ENCODE measurements around the gene CLDN15.
"Not testable (repeated sequence)": the region's sequence is repeated elsewhere in the genome, so short reads cannot be mapped to it uniquely, and the experiment has no call there.

The CLDN15 gene

DNA sequence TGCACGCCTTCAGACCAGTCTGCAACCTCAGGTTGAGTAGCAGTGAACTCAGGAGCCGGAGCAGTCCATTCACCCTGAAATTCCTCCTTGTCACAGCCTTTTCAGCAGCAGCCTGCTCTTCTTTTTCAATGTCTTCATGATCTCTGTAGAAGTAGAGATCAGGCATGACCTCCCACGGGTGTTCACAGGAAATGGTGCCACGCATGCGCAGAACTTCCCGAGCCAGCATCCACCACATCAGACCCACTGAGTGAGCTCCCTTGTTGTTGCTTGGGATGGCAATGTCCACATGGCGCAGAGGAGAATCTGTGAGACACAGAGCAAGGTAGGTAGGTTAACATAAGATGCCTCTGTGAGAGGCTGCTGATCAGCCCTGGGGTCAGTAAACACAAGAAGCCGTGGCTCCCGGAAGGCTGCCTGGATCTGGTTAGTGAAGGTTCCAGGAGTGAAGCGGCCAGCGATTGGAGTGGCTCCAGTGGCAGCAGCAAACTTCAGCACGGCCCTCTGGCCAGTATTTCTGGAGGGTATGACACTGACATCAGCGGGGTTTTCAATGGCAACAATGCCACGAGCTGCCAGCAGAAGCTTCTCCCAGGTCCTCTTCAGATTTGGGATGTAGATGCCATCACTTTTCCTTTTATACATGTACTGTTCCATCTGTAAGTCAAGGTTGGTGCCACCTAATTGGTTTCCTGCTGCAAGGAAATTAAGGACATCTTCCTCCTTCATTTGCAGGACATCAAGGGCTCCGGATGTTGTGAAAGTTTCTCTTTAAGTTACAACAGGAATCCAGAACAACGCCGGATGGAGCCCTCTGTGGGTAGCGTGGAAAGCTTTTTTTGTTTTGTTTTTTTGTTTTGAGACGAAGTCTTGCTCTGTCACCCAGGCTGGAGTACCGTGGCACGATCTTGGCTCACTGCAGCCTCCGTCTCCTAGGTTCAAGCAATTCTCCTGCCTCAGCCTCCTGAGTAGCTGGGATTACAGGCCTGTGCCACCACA lies 33.6 kb downstream of the CLDN15 start:
- DNase-seq (ENCODE audit: low read depth, low spot score); H3K4me3 ChIP-seq (ENCODE audit: low read length): not testable (repeated sequence)

DNA sequence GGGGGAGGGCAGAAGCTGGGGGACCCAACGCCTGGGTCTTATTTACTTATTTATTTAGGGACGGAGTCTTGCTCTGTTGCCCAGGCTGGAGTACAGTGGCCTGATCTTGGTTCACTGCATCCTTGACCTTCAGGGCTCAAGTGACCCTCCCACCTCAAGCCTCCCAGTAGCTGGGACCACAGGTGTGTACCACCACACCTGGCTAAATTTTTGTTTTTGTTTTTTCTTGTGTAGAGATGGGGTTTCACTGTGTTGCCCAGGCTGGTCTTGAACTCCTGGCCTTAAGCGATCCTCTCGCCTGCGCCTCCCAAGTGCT lies 35.0 kb downstream of the CLDN15 start:
- no peak for DNase-seq (ENCODE audit: low read depth, low spot score)
- H3K4me3 ChIP-seq (ENCODE audit: low read length), result no peak overlapping the region

DNA sequence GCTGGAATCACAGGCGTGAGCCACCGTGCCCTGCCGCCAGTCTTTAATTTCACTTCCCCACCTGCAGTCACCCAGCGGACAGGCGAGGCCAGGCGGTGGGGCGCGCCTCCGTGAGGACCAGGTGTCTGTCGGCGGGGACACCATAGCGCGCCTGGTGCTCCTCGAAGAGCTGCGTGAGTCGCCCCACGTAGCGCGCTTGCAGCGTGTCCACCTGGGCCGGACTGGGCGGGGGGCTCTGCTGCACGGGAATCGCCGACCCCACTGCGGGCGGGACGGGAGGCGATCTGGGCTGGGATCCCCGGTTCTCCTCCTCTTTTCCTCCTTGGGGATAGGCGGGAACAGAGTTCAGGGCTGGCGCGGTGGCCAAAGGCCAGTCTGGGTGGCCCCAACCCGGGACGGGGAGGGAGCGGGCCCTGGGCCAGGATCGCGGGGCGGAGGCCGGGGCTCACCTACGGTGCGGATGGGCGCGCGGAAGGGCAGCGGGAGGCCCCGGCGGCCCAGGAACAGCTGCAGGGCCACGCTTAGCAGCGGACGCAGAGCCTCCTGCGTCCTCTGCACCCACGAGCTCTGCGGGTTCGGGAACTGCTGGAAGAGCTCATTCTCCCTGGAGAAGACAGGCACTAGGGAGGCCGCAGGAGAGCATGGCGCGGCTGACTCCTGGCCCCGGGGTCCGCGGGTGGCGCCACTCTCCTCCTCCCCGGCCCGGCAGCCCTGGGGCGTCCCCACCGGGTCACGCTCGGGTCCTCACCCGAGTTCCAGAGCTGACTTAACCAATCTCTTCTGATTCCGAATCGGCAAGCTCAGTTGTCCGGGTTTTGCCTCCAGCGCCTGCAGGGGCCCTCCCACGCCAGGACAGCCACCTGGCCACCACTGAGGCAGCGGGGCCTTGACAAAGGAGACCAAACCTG lies 35.7 kb downstream of the CLDN15 start:
- H3K4me3 ChIP-seq (ENCODE audit: low read length), result no peak overlapping the region
- DNase-seq (ENCODE audit: low read depth, low spot score), result no peak

DNA sequence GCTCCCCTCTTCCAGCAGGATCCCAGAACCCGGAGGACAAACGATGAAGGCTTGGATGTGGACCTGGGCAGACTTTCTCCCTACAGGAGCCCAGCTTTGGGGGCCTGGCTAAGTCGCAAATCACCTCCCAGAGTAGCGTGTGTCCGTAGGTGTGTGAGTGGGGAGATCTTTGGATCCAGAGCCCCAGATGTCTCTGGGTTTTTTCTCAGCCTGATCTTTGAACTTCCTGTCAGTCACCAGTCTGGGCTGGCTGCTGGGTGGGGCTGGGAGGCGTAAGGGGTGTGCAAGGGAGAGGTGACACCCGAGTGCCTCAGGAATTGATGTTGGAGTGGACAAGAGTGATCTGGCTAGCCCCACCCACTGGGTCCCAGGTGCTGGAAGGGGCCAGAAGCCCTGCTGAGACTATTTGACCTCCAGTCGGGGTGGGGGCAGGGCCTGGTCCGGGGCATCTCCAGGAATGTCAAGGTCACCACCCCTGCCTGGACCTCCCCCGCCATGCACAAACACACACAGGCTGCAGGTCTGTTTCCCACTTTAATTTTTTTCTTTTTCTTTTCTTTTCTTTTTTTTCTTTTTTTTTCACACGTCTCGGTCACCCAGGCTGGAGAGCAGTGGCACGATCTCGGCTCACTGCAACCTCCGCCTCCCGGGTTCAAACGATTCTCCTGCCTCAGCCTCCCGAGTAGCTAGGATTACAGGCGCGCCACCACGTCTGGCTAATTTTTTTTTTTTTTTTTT lies 36.6 kb downstream of the CLDN15 start, which contains the start of gene MOGAT3:
TSS of gene MOGAT3 (minus strand) at position 175 of the 738 bp plus-strand sequence. CDS start 182 bp downstream, outside the sequence.
- no peak within 1 kb of the TSS for H3K4me3 ChIP-seq (ENCODE audit: low read length)

DNA sequence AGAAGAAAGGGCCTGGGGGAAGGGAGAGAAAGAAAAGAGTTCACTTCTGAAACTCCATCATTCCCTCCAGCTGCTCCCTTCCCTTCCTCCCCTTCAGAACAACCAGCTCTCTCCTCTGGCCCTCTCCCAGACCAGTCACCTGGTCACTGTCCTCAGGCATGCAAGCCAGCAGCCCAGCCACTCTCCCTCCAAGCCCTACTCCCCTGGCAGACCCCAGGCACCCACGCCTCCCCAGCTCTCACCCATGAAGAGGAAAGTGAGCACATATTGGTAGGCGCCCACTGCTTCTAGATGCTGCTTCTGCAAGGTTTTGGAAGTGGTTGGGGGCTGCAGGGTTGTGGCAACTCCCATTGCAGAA lies 37.1 kb downstream of the CLDN15 start:
- H3K4me3 ChIP-seq (ENCODE audit: low read length), result no peak overlapping the region
- no peak for DNase-seq (ENCODE audit: low read depth, low spot score)

More for the DNA sequence above, 36.6 kb downstream of the CLDN15 start, which contains the start of gene MOGAT3:
- DNase-seq (ENCODE audit: low read depth, low spot score), result no peak

DNA sequence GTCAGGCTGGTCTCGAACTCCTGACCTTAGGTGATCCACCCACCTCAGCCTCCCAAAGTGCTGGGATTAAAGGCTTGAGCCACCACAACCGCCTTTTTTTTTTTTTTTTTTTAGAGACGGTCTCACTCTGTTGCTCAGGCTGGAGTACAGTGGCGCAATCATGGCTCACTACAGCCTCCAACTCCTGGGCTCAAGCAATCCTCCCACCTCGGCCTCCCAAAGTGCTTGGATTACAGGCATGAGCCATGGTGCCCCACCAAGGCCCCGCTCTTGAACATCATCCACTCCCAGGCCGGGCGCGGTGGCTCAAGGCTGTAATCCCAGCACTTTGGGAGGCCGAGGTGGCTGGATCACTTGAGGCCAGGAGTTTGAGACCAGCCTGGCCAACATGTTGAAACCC lies 38.1 kb downstream of the CLDN15 start:
- H3K4me3 ChIP-seq (ENCODE audit: low read length); DNase-seq (ENCODE audit: low read depth, low spot score): not testable (repeated sequence)

DNA sequence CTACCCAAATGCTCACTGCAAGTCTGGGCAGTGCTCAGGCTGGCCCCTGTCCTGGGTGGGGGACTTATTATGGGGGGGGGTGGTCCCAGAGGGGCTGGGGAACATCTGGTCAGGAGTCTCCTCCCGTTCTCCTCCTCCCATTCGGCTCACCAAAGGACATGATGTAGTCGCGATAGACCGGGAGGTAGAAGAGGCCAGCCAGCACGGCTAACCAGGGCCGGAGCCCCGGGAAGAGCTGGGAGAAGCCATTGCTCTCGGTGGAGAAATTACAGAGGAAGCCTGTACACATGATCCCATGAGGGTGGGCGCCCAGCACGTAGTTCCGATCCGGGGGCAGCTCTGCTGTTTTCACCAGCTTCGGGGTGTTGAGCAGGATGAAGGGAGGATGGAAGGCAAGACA lies 39.1 kb downstream of the CLDN15 start:
- DNase-seq (ENCODE audit: low read depth, low spot score), result no peak
- H3K4me3 ChIP-seq (ENCODE audit: low read length), result no peak overlapping the region

DNA sequence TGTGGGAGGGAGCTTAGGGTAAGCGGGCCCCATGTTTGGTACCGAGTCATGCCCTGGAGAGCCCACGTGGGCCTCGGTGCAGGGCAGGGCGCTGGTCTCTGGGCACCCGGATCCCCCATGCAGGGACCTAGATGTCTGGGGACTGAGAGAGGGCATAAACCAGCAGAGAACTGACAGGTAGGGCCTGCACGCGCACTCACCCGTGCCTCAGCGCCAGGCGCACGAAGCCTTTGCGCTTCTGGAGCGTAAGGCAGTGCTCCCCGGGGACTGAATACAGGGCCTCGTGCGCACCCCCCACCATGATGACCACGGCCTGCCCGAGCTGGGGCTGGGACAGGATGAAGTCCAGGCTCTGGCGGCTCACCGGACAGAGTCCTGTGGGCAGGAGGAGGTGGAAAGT lies 39.6 kb downstream of the CLDN15 start:
- no peak for DNase-seq (ENCODE audit: low read depth, low spot score)

DNA sequence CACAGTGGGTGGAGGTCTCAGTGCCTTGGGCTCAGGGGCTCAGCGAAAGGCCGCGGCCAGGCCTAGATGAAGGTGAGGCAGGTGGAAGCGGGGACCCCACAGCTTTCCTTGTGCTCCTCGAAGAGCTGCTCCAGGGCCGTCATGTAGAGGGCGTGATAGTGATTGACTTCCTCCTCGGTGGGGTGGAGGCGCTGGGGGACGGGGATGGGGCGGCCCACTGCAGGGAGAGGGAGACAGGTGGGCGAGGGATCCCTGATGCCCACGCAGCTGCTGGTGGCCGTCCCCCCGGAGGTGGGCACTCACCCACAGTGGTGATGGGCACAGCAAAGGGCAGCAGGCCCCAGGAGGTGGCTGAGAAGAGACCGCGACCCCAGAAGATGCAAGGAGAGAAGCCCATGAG lies 41.7 kb downstream of the CLDN15 start:
- H3K4me3 ChIP-seq (ENCODE audit: low read length), result no peak overlapping the region
- DNase-seq (ENCODE audit: low read depth, low spot score), result no peak

More for the DNA sequence above, 39.6 kb downstream of the CLDN15 start:
- H3K4me3 ChIP-seq (ENCODE audit: low read length), result no peak overlapping the region

DNA sequence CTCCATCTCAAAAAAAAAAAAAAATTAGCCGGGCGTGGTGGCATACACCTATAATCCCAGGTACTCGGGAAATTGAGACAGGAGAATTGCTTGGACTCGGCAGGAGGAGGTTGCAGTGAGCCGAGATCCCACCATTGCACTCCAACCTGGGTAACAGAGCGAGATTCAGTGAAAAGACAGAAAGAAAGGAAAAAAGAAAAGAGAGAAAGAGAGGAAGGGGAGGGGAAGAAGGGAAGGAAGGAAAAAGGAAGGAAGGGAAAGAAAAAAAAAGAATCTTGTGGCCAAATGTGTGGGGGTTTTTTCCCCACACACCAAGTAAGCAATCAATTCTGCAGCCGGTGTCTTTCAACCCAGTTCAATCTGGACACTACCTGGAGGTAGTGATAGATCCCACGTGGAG lies 48.5 kb downstream of the CLDN15 start:
- DNase-seq (ENCODE audit: low read depth, low spot score), result no peak
- no peak overlapping the region for H3K4me3 ChIP-seq (ENCODE audit: low read length)

DNA sequence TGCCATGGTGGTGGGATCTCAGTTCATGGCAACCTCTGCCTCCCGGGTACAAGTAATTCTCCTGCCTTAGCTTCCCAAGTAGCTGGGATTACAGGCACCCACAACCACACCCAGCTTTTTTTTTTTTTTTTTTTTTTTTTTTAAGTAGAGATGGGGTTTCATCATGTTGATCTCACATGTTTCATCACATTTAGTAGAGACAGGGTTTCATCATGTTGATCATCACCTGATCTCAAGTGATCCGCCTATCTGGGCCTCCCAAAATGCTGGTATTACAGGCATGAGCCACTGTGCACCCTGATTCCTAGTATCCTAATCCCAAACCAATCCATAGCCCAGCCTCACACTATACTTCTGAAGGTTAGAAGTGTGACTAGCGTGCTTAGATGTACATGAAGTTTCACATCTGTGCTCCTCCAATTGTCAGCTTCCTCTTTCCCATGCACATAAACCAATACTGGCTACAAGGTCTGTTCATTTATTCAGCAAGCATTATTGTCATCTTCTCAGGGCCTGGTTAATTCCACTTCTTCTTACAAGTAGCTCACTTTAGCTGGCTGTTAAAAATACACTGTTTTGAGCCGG lies 50.7 kb downstream of the CLDN15 start:
- no peak for DNase-seq (ENCODE audit: low read depth, low spot score)
- H3K4me3 ChIP-seq (ENCODE audit: low read length), result no peak overlapping the region

DNA sequence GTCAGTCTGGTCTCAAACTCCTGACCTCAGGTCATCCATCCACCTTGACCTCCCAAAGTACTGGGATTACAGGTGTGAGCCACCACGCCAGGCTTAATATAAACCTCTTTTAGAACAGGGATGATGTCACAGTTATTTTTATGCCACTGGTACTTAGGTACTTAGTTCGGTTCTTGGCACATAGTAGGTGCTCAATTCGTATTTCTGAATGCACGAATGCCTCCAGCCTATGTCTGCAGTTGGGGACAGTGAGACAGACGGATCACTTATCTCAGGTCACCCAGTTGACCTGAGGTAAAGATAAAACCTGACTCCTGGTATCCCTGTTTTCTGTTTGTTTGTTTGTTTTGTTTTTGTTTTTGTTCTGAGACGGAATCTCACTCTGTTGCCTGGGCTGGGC lies 51.4 kb downstream of the CLDN15 start:
- H3K4me3 ChIP-seq (ENCODE audit: low read length), result no peak overlapping the region
- DNase-seq (ENCODE audit: low read depth, low spot score), result no peak

DNA sequence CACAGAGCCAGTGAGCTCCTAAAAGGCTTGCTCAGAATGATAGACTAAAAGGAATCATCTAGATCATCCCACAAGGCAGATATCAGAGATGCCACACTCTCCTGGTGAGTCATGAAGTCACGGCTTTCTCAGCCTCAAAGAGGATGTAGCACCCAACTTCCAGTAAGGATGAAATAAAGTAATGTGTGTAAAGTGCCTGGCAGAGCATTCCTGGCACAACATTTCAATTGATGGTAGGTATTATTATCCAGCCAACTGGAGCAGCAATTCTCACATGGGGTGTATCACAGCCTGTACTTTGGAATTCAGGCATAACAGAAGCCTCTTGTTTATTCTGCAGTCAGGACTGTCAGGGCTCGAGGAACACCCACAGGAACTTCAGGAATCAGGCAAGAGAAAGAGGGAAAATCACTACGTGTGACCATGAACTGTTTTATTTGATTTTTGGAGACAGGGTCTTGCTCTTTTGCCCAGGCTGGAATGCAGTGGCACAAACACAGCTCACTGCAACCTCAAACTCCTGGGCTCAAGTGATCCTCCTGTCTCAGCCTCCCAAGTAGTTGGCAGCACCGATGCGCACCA lies 52.3 kb downstream of the CLDN15 start:
- no peak overlapping the region for H3K4me3 ChIP-seq (ENCODE audit: low read length)
- no peak for DNase-seq (ENCODE audit: low read depth, low spot score)
